ENCODE measurements around the gene MYMK.

The MYMK gene

DNA sequence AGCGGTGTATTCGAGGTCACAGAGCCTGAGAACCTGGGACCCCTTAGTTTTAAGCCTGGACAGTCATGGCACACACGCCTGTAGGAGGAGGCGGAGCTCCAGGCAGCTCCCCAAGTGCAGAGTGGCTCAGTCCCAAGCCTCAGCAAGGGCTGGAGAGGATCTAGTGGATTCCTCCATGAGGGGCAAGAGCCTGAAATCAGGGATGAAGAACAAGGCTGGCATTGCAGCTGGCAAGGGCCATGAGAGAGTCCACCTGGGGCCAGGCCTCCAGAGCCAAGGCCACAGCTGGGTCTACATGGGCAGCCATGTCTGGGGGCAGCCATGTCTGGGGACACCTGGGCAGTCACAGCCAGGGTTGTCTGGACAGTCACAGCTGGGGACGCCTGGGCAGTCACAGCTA is 31.6 kb upstream of the MYMK start:
- Histone ChIP-seq H3K18ac (ENCODE audit: low read depth in 1 of 2, low read length in 2 of 2) (no peak overlapping the region), H3K79me1 (replicated peaks; ENCODE audit: low read length, poor library complexity, severe bottlenecking) (no peaks in the 10 kb centered on the region), H4K8ac (ENCODE audit: low read length) (no peak overlapping the region), H2AK5ac (ENCODE audit: low read length, severe bottlenecking) (no peak overlapping the region), H2BK15ac (ENCODE audit: low read depth, poor library complexity, severe bottlenecking) (no peak overlapping the region), H3K27ac (ENCODE audit: low read length, poor library complexity, severe bottlenecking) (no peak overlapping the region), H3K36me3 (ENCODE audit: control insufficient read depth in 1 of 2, insufficient read depth in 2 of 2, low read depth in 1 of 2, low read length in 2 of 2) (no peaks in the 10 kb centered on the region), H3K23ac (ENCODE audit: low read length in 2 of 2) (no peak overlapping the region), H2BK120ac (ENCODE audit: low read depth, low read length) (no peak overlapping the region), H2BK12ac (ENCODE audit: low read length in 2 of 2) (peak overlapping the region in 1 of 2 experiments; percentile 38), H2AFZ (ENCODE audit: low read depth, low read length) (no peak overlapping the region), H3K9me3 (ENCODE audit: control insufficient read depth, low read length) (no peaks in the 10 kb centered on the region), H3K9ac (ENCODE audit: low read length) (no peak overlapping the region), H3K4me2 (ENCODE audit: low read length, poor library complexity, severe bottlenecking) (no peak overlapping the region), H3K4me1 (ENCODE audit: control insufficient read depth, insufficient read depth, low read depth, low read length) (peaks cover 14% of the 10 kb centered on the region), H3K27me3 (ENCODE audit: control insufficient read depth in 1 of 2, insufficient read depth in 1 of 2, low read length in 2 of 2) (peaks cover 19 to 26% of the 10 kb centered on the region in 2 experiments), H2BK5ac (ENCODE audit: low read depth, low read length, poor library complexity, severe bottlenecking) (no peak overlapping the region), H4K91ac (ENCODE audit: low read length) (peak overlapping the region; percentile 40), H3K4me3 (ENCODE audit: insufficient read depth in 1 of 2, low read depth in 1 of 2, low read length in 2 of 2) (no peak overlapping the region), H3K14ac (ENCODE audit: low read length in 2 of 2) (no peak overlapping the region), H3K4ac (ENCODE audit: low read depth in 1 of 2, low read length in 2 of 2) (no peak overlapping the region)
- no peak for DNase-seq
- WGBS: 83% methylated on average over 5 of the region's 5 CpGs

GRCh38 chr9:133554729-133555128 is 30.0 kb upstream of the MYMK start:
- WGBS: 95% methylated on average over 8 of the region's 8 CpGs
- Histone ChIP-seq H3K4ac (ENCODE audit: low read depth in 1 of 2, low read length in 2 of 2) (no peak overlapping the region), H3K27me3 (ENCODE audit: control insufficient read depth in 1 of 2, insufficient read depth in 1 of 2, low read length in 2 of 2) (peaks cover 34 to 43% of the 10 kb centered on the region in 2 experiments), H3K79me1 (replicated peaks; ENCODE audit: low read length, poor library complexity, severe bottlenecking) (no peaks in the 10 kb centered on the region), H2BK12ac (ENCODE audit: low read length in 2 of 2) (no peak overlapping the region), H3K4me2 (ENCODE audit: low read length, poor library complexity, severe bottlenecking) (no peak overlapping the region), H2BK5ac (ENCODE audit: low read depth, low read length, poor library complexity, severe bottlenecking) (no peak overlapping the region), H4K91ac (ENCODE audit: low read length) (no peak overlapping the region), H2BK120ac (ENCODE audit: low read depth, low read length) (no peak overlapping the region), H3K23ac (ENCODE audit: low read length in 2 of 2) (no peak overlapping the region), H3K27ac (ENCODE audit: low read length, poor library complexity, severe bottlenecking) (no peak overlapping the region), H3K9me3 (ENCODE audit: control insufficient read depth, low read length) (no peaks in the 10 kb centered on the region), H3K4me3 (ENCODE audit: insufficient read depth in 1 of 2, low read depth in 1 of 2, low read length in 2 of 2) (no peak overlapping the region), H3K36me3 (ENCODE audit: control insufficient read depth in 1 of 2, insufficient read depth in 2 of 2, low read depth in 1 of 2, low read length in 2 of 2) (no peaks in the 10 kb centered on the region), H2AK5ac (ENCODE audit: low read length, severe bottlenecking) (no peak overlapping the region), H2AFZ (ENCODE audit: low read depth, low read length) (no peak overlapping the region), H3K14ac (ENCODE audit: low read length in 2 of 2) (no peak overlapping the region), H2BK15ac (ENCODE audit: low read depth, poor library complexity, severe bottlenecking) (no peak overlapping the region), H4K8ac (ENCODE audit: low read length) (no peak overlapping the region), H3K18ac (ENCODE audit: low read depth in 1 of 2, low read length in 2 of 2) (no peak overlapping the region), H3K9ac (ENCODE audit: low read length) (no peak overlapping the region), H3K4me1 (ENCODE audit: control insufficient read depth, insufficient read depth, low read depth, low read length) (peaks cover 14% of the 10 kb centered on the region)
- no peak for DNase-seq

DNA sequence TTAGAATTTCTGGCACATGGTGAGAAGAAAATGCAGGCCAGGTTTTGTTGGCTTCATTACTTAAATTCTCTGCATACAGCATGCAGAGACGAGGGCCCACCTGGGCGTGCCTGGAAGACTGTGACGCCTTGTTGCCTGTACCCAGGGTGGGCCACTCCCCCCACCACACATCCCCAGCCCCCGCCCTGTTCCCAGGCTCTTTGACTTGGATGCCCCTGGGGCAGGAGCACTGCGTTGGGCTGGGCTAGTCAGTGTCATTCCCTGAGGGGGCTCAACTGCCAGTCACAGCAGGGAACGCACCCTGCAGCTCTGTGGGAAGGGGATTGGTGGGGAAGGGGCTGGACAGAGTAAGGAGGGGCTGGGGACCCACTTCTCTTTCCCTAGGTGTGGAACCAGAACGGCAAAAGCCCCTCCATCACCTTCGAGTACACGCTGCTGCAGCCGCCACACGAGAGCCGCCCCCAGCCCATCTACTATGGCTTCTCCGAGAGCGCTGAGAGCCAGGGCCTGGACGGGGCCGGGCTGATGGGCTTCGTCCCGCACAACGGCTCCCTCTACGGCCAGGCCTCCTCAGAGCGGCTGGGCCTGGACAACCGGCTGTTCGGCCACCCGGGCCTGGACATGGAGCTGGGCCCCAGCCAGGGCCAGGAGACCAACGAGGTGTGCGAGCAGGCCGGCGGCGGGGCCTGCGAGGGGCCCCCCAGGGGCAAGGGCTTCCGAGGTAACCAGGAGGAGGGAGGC is 29.4 kb upstream of the MYMK start:
- no peak overlapping the region for H3K4me3 ChIP-seq (ENCODE audit: insufficient read depth in 1 of 2, low read depth in 1 of 2, low read length in 2 of 2)
- no peak overlapping the region for H4K8ac ChIP-seq (ENCODE audit: low read length)
- no peak overlapping the region for H3K4ac ChIP-seq (ENCODE audit: low read depth in 1 of 2, low read length in 2 of 2)
- 83% methylated on average over 30 of the region's 31 CpGs for WGBS
- H3K27ac ChIP-seq (ENCODE audit: low read length, poor library complexity, severe bottlenecking): no peak overlapping the region
- no peaks in the 10 kb centered on the region for H3K79me1 ChIP-seq (replicated peaks; ENCODE audit: low read length, poor library complexity, severe bottlenecking)
- H3K23ac ChIP-seq (ENCODE audit: low read length in 2 of 2): no peak overlapping the region
- H2BK5ac ChIP-seq (ENCODE audit: low read depth, low read length, poor library complexity, severe bottlenecking): no peak overlapping the region
- H3K4me1 ChIP-seq (ENCODE audit: control insufficient read depth, insufficient read depth, low read depth, low read length): peaks cover 14% of the 10 kb centered on the region
- no peak overlapping the region for H2BK120ac ChIP-seq (ENCODE audit: low read depth, low read length)
- DNase-seq: no peak
- H3K9ac ChIP-seq (ENCODE audit: low read length): no peak overlapping the region
- no peak overlapping the region for H2BK15ac ChIP-seq (ENCODE audit: low read depth, poor library complexity, severe bottlenecking)
- no peaks in the 10 kb centered on the region for H3K9me3 ChIP-seq (ENCODE audit: control insufficient read depth, low read length)
- H3K36me3 ChIP-seq (ENCODE audit: control insufficient read depth in 1 of 2, insufficient read depth in 2 of 2, low read depth in 1 of 2, low read length in 2 of 2): no peaks in the 10 kb centered on the region
- H2AK5ac ChIP-seq (ENCODE audit: low read length, severe bottlenecking): no peak overlapping the region
- H3K4me2 ChIP-seq (ENCODE audit: low read length, poor library complexity, severe bottlenecking): no peak overlapping the region
- peaks cover 36 to 43% of the 10 kb centered on the region in 2 experiments for H3K27me3 ChIP-seq (ENCODE audit: control insufficient read depth in 1 of 2, insufficient read depth in 1 of 2, low read length in 2 of 2)
- no peak overlapping the region for H3K18ac ChIP-seq (ENCODE audit: low read depth in 1 of 2, low read length in 2 of 2)
- H3K14ac ChIP-seq (ENCODE audit: low read length in 2 of 2): no peak overlapping the region
- H2AFZ ChIP-seq (ENCODE audit: low read depth, low read length): no peak overlapping the region
- H2BK12ac ChIP-seq (ENCODE audit: low read length in 2 of 2): no peak overlapping the region
- H4K91ac ChIP-seq (ENCODE audit: low read length): no peak overlapping the region

- Histone ChIP-seq H3K9ac (ENCODE audit: low read length) (no peak overlapping the region), H2AFZ (ENCODE audit: low read depth, low read length) (no peak overlapping the region), H3K23ac (ENCODE audit: low read length in 2 of 2) (no peak overlapping the region), H2AK5ac (ENCODE audit: low read length, severe bottlenecking) (no peak overlapping the region), H3K79me1 (replicated peaks; ENCODE audit: low read length, poor library complexity, severe bottlenecking) (no peaks in the 10 kb centered on the region), H3K4me2 (ENCODE audit: low read length, poor library complexity, severe bottlenecking) (no peak overlapping the region), H3K4me3 (ENCODE audit: insufficient read depth in 1 of 2, low read depth in 1 of 2, low read length in 2 of 2) (no peak overlapping the region), H3K36me3 (ENCODE audit: control insufficient read depth in 1 of 2, insufficient read depth in 2 of 2, low read depth in 1 of 2, low read length in 2 of 2) (no peaks in the 10 kb centered on the region), H2BK120ac (ENCODE audit: low read depth, low read length) (no peak overlapping the region), H3K27ac (ENCODE audit: low read length, poor library complexity, severe bottlenecking) (no peak overlapping the region), H2BK15ac (ENCODE audit: low read depth, poor library complexity, severe bottlenecking) (no peak overlapping the region), H3K14ac (ENCODE audit: low read length in 2 of 2) (no peak overlapping the region), H2BK5ac (ENCODE audit: low read depth, low read length, poor library complexity, severe bottlenecking) (no peak overlapping the region), H2BK12ac (ENCODE audit: low read length in 2 of 2) (no peak overlapping the region), H3K27me3 (ENCODE audit: control insufficient read depth in 1 of 2, insufficient read depth in 1 of 2, low read length in 2 of 2) (peaks cover 37 to 49% of the 10 kb centered on the region in 2 experiments), H4K91ac (ENCODE audit: low read length) (no peak overlapping the region), H3K4me1 (ENCODE audit: control insufficient read depth, insufficient read depth, low read depth, low read length) (peaks cover 7% of the 10 kb centered on the region), H4K8ac (ENCODE audit: low read length) (no peak overlapping the region), H3K18ac (ENCODE audit: low read depth in 1 of 2, low read length in 2 of 2) (no peak overlapping the region), H3K4ac (ENCODE audit: low read depth in 1 of 2, low read length in 2 of 2) (no peak overlapping the region), H3K9me3 (ENCODE audit: control insufficient read depth, low read length) (no peaks in the 10 kb centered on the region)
- DNase-seq: no peak
- WGBS: 91% methylated on average over 9 of the region's 10 CpGs
Observed at GRCh38 chr9:133553123-133553522, 28.4 kb upstream of the MYMK start.
